Measurements from ENCODE around the gene CD4. TPM values are rescaled to one million over a fixed set of nuclear protein-coding genes. Genes with fewer than 3 reads are reported as not detected.

Gene CD4
- total RNA-seq, 1 donor, result 1.7 TPM

GRCh38 chr12:6770094-6770493, 19.2 kb upstream of the CD4 start:
- H3K4me3 ChIP-seq (ENCODE audit: low read depth, low read length), result no peak overlapping the region
- no peak for TF ChIP-seq CTCF (IDR thresholded peaks at IDR 0.05; ENCODE audit: insufficient read depth, low read depth, low read length)
- DNase-seq (ENCODE audit: low read depth), result no peak

- no peak for TF ChIP-seq CTCF (IDR thresholded peaks at IDR 0.05; ENCODE audit: insufficient read depth, low read depth, low read length)
- no peak for DNase-seq (ENCODE audit: low read depth)
- no peak overlapping the region for H3K4me3 ChIP-seq (ENCODE audit: low read depth, low read length)
Observed at GRCh38 chr12:6770600-6770999, 18.7 kb upstream of the CD4 start.

- no peak overlapping the region for H3K4me3 ChIP-seq (ENCODE audit: low read depth, low read length)
- peak; percentile 85 for DNase-seq (ENCODE audit: low read depth)
- TF ChIP-seq CTCF (IDR thresholded peaks at IDR 0.05; ENCODE audit: insufficient read depth, low read depth, low read length), result no peak
Observed at GRCh38 chr12:6771091-6771495, 18.2 kb upstream of the CD4 start.

GRCh38 chr12:6771509-6772330, 17.6 kb upstream of the CD4 start:
- TF ChIP-seq CTCF (IDR thresholded peaks at IDR 0.05; ENCODE audit: insufficient read depth, low read depth, low read length), result no peak

GRCh38 chr12:6772331-6772695, 17.0 kb upstream of the CD4 start, which contains the start of gene LAG3:
LAG3 (plus strand) TSS chr12:6772520; CDS start chr12:6772853, 333 bp downstream.
- no peak within 1 kb of the TSS for H3K4me3 ChIP-seq (ENCODE audit: low read depth, low read length)
- no peak for TF ChIP-seq CTCF (IDR thresholded peaks at IDR 0.05; ENCODE audit: insufficient read depth, low read depth, low read length)
- DNase-seq (ENCODE audit: low read depth), result no peak

More at GRCh38 chr12:6771509-6772330, 17.6 kb upstream of the CD4 start:
- no peak overlapping the region for H3K4me3 ChIP-seq (ENCODE audit: low read depth, low read length)
- DNase-seq (ENCODE audit: low read depth), result no peak

- TF ChIP-seq CTCF (IDR thresholded peaks at IDR 0.05; ENCODE audit: insufficient read depth, low read depth, low read length), result no peak
- H3K4me3 ChIP-seq (ENCODE audit: low read depth, low read length), result no peak overlapping the region
- no peak for DNase-seq (ENCODE audit: low read depth)
Observed at GRCh38 chr12:6772726-6773589, 16.4 kb upstream of the CD4 start.
